HepG2 (cell line): ENCODE results near the gene MYO19.

Experiments used
- ARHGAP35 ChIP-seq: sonication (generic); formaldehyde crosslinking; IDR thresholded peaks from 2 replicates; pipeline ENCODE4 v1.9.0; 2022; ENCODE audit warnings: mild to moderate bottlenecking, inconsistent platforms, moderate library complexity, missing genetic modification reagents, borderline replicate concordance
- CTCF ChIP-seq: sonication (generic); formaldehyde crosslinking; IDR thresholded peaks from 2 replicates; pipeline ENCODE4 v1.5.0; 2020; ENCODE audit warnings: mild to moderate bottlenecking, missing genetic modification reagents, moderate library complexity
- ESRRA ChIP-seq: sonication (generic); formaldehyde crosslinking; IDR thresholded peaks from 2 replicates; pipeline ENCODE4 v1.5.1; 2020; ENCODE audit warnings: mild to moderate bottlenecking, low read depth, missing genetic modification reagents
- HOXD1 ChIP-seq: sonication (generic); formaldehyde crosslinking; IDR thresholded peaks from 2 replicates; pipeline ENCODE4 v1.5.0; 2020; ENCODE audit warnings: missing genetic modification reagents
- JDP2 ChIP-seq: sonication (generic); formaldehyde crosslinking; IDR thresholded peaks from 2 replicates; pipeline ENCODE4 v1.8.1; 2022; ENCODE audit warnings: missing genetic modification reagents, borderline replicate concordance
- NCOA5 ChIP-seq: sonication (generic); formaldehyde crosslinking; IDR thresholded peaks from 2 replicates; pipeline ENCODE4 v1.4.0; 2020; ENCODE audit warnings: missing genetic modification reagents
- NPAS2 ChIP-seq: sonication (generic); formaldehyde crosslinking; IDR thresholded peaks from 2 replicates; pipeline ENCODE4 v1.8.0; 2022; ENCODE audit warnings: mild to moderate bottlenecking, missing genetic modification reagents, borderline replicate concordance
- NR3C1 ChIP-seq: sonication (generic); formaldehyde crosslinking; IDR thresholded peaks from 2 replicates; pipeline ENCODE4 v1.4.0; 2020; ENCODE audit warnings: missing genetic modification reagents
- TAF1 ChIP-seq: sonication (generic); formaldehyde crosslinking; IDR thresholded peaks from 2 replicates; pipeline ENCODE4 v1.4.0; 2020; ENCODE audit warnings: missing genetic modification reagents
- ZFX ChIP-seq: sonication (generic); formaldehyde crosslinking; IDR thresholded peaks from 2 replicates; pipeline ENCODE4 v1.4.0; 2020; ENCODE audit warnings: mild to moderate bottlenecking, low read depth, missing genetic modification reagents, moderate library complexity
- ZNF256 ChIP-seq: sonication (generic); formaldehyde crosslinking; conservative IDR thresholded peaks from 2 replicates; pipeline ENCODE4 v1.4.0; 2020; ENCODE audit warnings: missing genetic modification reagents
- ZNF281 ChIP-seq: sonication (generic); formaldehyde crosslinking; IDR thresholded peaks from 2 replicates; pipeline ENCODE4 v1.4.0; 2020; ENCODE audit warnings: missing genetic modification reagents, borderline replicate concordance

- no peak for TF ChIP-seq ZNF256 (CRISPR knock-in tag)
- TF ChIP-seq JDP2 (CRISPR knock-in tag): no peak
- no peak for TF ChIP-seq ZFX (CRISPR knock-in tag)
- no peak for TF ChIP-seq CTCF (CRISPR knock-in tag)
- TF ChIP-seq ARHGAP35: no peak
- no peak for TF ChIP-seq ESRRA (CRISPR knock-in tag)
- no peak for TF ChIP-seq NPAS2
- TF ChIP-seq ZNF281 (CRISPR knock-in tag): no peak
- no peak for TF ChIP-seq NCOA5
- TF ChIP-seq NR3C1 (CRISPR knock-in tag): no peak
- no peak for TF ChIP-seq HOXD1 (CRISPR knock-in tag)
- no peak for TF ChIP-seq TAF1 (CRISPR knock-in tag)
Observed at GRCh38 chr17:36535669-36536081, 1.0 kb upstream of the MYO19 start.
